Panc1 (cell line): ENCODE results near the gene TGM6.

Experiments
- CTCF ChIP-seq: fragments of 450-650 bp; IDR thresholded peaks from 2 replicates; pipeline ENCODE4 v1.5.1; 2017; ENCODE audit warnings: mild to moderate bottlenecking
- TCF7L2 ChIP-seq: IDR thresholded peaks from 2 replicates; pipeline ENCODE4 v1.6.1; 2011; ENCODE audit warnings: mild to moderate bottlenecking, low read depth, low read length, inconsistent platforms

- no peak for TF ChIP-seq TCF7L2
- TF ChIP-seq CTCF = no peak
Observed at GRCh38 chr20:2385496-2385895, 4.8 kb downstream of the TGM6 start.
